ENCODE measurements around the gene ARHGEF37. TPM values are rescaled to one million over a fixed set of nuclear protein-coding genes. Genes with fewer than 3 reads are reported as not detected.

The ARHGEF37 gene
- total and polyA plus RNA-seq, 3 experiments from 2014 or later = 0.13 to 0.53 TPM; not detected in 1

DNA sequence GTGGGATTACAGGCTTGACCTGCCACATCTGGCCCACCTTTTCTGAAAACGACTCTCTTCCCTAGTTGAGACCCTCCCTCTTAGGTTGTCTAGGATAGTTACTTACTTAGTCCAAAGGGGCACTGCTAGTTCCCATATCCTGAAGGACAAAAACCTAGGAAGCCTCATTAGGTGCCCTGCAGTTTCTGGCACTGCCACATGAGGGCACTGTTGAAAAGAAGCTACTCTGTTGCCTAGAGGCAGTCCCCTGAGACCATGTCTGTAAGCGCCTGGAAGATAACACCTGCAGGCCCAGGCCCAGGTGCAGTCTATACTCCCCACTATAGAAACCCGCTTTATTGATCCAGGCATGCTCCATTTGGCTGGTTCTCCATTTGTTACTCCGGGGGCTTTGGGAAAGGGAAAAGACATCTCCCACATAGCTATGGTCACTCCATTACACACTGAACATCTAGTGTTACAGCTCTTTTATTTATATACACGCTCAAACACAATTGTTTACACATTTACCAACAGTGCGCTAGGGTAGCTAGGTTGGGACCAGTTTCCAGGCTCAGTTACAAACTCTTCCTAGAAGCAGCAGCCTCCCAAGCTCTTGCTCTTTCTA, 75.4 kb downstream of the ARHGEF37 start:
- Histone ChIP-seq H3K27ac (ENCODE audit: low read depth, low read length) (no peak overlapping the region), H3K4me1 (ENCODE audit: insufficient read depth, low read length) (no peaks in the 10 kb centered on the region), H3K4me3 (ENCODE audit: low read length) (no peak overlapping the region), H3K9me3 (ENCODE audit: low read length) (peaks cover 6% of the 10 kb centered on the region), H3K27me3 (ENCODE audit: insufficient read depth, low read length, poor library complexity, severe bottlenecking) (no peaks in the 10 kb centered on the region), H3K36me3 (ENCODE audit: insufficient read depth, low read length) (no peaks in the 10 kb centered on the region)
- peaks cover 3 to 13% (median 6%) of the 10 kb centered on the region in 5 donors for H3K9me3 Mint-ChIP-seq
- H3K27ac Mint-ChIP-seq = peak overlapping the region in 1 of 8 donors; percentile 74
- ChIA-PET POLR2A (no interaction called here), CTCF (interaction anchor here (0.7 kb wide), 1 partner anchor 11 kb away, joined by 3 read pairs; no protein-coding TSS in a partner anchor)
- H3K4me3 Mint-ChIP-seq = no peak overlapping the region
- peaks cover 0 to 7% (median 0%) of the 10 kb centered on the region in 3 donors for H3K36me3 Mint-ChIP-seq
- DNase-seq = no peak
- peaks cover 10 to 28% of the 10 kb centered on the region in 2 donors for H3K27me3 Mint-ChIP-seq
- H3K4me1 Mint-ChIP-seq = no peaks in the 10 kb centered on the region

GRCh38 chr5:149657324-149657723, 76.0 kb downstream of the ARHGEF37 start:
- no peak for DNase-seq
- CTCF ChIA-PET = interaction anchor here (0.7 kb wide), 1 partner anchor 10 kb away, joined by 3 read pairs; no protein-coding TSS in a partner anchor
- Histone ChIP-seq H3K4me3 (ENCODE audit: low read length) (no peak overlapping the region), H3K27me3 (ENCODE audit: insufficient read depth, low read length, poor library complexity, severe bottlenecking) (no peaks in the 10 kb centered on the region), H3K9me3 (ENCODE audit: low read length) (peaks cover 6% of the 10 kb centered on the region), H3K27ac (ENCODE audit: low read depth, low read length) (no peak overlapping the region), H3K36me3 (ENCODE audit: insufficient read depth, low read length) (no peaks in the 10 kb centered on the region), H3K4me1 (ENCODE audit: insufficient read depth, low read length) (no peaks in the 10 kb centered on the region)
- POLR2A ChIA-PET = no interaction called here
- Mint-ChIP-seq H3K27me3 (peaks cover 10 to 29% of the 10 kb centered on the region in 2 donors), H3K27ac (no peak overlapping the region), H3K36me3 (peaks cover 0 to 7% (median 0%) of the 10 kb centered on the region in 3 donors), H3K9me3 (peaks cover 3 to 13% (median 6%) of the 10 kb centered on the region in 5 donors), H3K4me3 (no peak overlapping the region), H3K4me1 (no peaks in the 10 kb centered on the region)

DNA sequence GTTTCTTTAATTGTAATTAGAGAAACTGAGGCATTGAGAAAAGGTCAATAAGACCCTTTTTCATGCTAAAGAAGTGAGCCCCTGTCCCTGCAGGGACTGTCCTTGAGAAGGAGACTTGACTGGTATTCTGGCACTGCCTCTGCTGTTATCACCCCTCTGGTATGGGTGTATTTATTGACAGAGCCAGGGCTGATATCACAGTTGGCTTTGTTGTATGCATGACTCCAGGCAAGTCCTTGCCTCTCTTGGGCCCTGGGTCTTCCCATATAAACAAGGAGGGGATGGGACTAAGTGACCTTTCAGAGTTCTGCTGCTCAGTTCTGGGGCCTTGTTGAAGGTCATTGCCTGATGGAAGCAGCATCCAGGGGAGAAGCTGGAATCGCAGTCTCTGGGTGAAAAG, 77.0 kb downstream of the ARHGEF37 start:
- H3K36me3 Mint-ChIP-seq = peaks cover 0 to 7% (median 0%) of the 10 kb centered on the region in 3 donors
- Histone ChIP-seq H3K27me3 (ENCODE audit: insufficient read depth, low read length, poor library complexity, severe bottlenecking) (no peaks in the 10 kb centered on the region), H3K9me3 (ENCODE audit: low read length) (peaks cover 6% of the 10 kb centered on the region), H3K4me3 (ENCODE audit: low read length) (no peak overlapping the region), H3K4me1 (ENCODE audit: insufficient read depth, low read length) (no peaks in the 10 kb centered on the region), H3K36me3 (ENCODE audit: insufficient read depth, low read length) (no peaks in the 10 kb centered on the region), H3K27ac (ENCODE audit: low read depth, low read length) (no peak overlapping the region)
- H3K27ac Mint-ChIP-seq = no peak overlapping the region
- no peaks in the 10 kb centered on the region for H3K4me1 Mint-ChIP-seq
- no peak overlapping the region for H3K4me3 Mint-ChIP-seq
- ChIA-PET CTCF (no interaction called here), POLR2A (no interaction called here)
- no peak for DNase-seq
- peaks cover 3 to 13% (median 6%) of the 10 kb centered on the region in 5 donors for H3K9me3 Mint-ChIP-seq
- peaks cover 10 to 29% of the 10 kb centered on the region in 2 donors for H3K27me3 Mint-ChIP-seq

GRCh38 chr5:149664083-149664482, 82.8 kb downstream of the ARHGEF37 start:
- Mint-ChIP-seq H3K4me1 (no peaks in the 10 kb centered on the region), H3K4me3 (no peak overlapping the region), H3K27me3 (peaks cover 2 to 33% of the 10 kb centered on the region in 2 donors), H3K27ac (no peak overlapping the region), H3K9me3 (peaks cover 6 to 36% (median 23%) of the 10 kb centered on the region in 5 donors), H3K36me3 (peaks cover 0 to 22% (median 0%) of the 10 kb centered on the region in 3 donors)
- H3K36me3 ChIP-seq (ENCODE audit: insufficient read depth, low read length) = no peaks in the 10 kb centered on the region
- no peak overlapping the region for H3K27ac ChIP-seq (ENCODE audit: low read depth, low read length)
- no peaks in the 10 kb centered on the region for H3K4me1 ChIP-seq (ENCODE audit: insufficient read depth, low read length)
- ChIA-PET POLR2A (no interaction called here), CTCF (no interaction called here)
- H3K9me3 ChIP-seq (ENCODE audit: low read length) = no peaks in the 10 kb centered on the region
- H3K27me3 ChIP-seq (ENCODE audit: insufficient read depth, low read length, poor library complexity, severe bottlenecking) = no peaks in the 10 kb centered on the region
- DNase-seq = no peak
- H3K4me3 ChIP-seq (ENCODE audit: low read length) = no peak overlapping the region

- CTCF ChIA-PET = interaction anchor here (0.7 kb wide), 1 partner anchor 27 kb away, joined by 3 read pairs; no protein-coding TSS in a partner anchor
- no peak overlapping the region for H3K27ac ChIP-seq (ENCODE audit: low read depth, low read length)
- H3K4me3 ChIP-seq (ENCODE audit: low read length) = no peak overlapping the region
- POLR2A ChIA-PET = no interaction called here
- Mint-ChIP-seq H3K27me3 (peaks cover 0 to 28% of the 10 kb centered on the region in 2 donors), H3K9me3 (peaks cover 6 to 38% (median 23%) of the 10 kb centered on the region in 5 donors), H3K4me3 (no peak overlapping the region), H3K36me3 (peaks cover 0 to 21% (median 0%) of the 10 kb centered on the region in 3 donors), H3K4me1 (no peaks in the 10 kb centered on the region), H3K27ac (no peak overlapping the region)
- no peak for DNase-seq
- no peaks in the 10 kb centered on the region for H3K4me1 ChIP-seq (ENCODE audit: insufficient read depth, low read length)
- no peaks in the 10 kb centered on the region for H3K36me3 ChIP-seq (ENCODE audit: insufficient read depth, low read length)
- no peaks in the 10 kb centered on the region for H3K9me3 ChIP-seq (ENCODE audit: low read length)
- no peaks in the 10 kb centered on the region for H3K27me3 ChIP-seq (ENCODE audit: insufficient read depth, low read length, poor library complexity, severe bottlenecking)
Observed at GRCh38 chr5:149664666-149665415, 83.5 kb downstream of the ARHGEF37 start.

DNA sequence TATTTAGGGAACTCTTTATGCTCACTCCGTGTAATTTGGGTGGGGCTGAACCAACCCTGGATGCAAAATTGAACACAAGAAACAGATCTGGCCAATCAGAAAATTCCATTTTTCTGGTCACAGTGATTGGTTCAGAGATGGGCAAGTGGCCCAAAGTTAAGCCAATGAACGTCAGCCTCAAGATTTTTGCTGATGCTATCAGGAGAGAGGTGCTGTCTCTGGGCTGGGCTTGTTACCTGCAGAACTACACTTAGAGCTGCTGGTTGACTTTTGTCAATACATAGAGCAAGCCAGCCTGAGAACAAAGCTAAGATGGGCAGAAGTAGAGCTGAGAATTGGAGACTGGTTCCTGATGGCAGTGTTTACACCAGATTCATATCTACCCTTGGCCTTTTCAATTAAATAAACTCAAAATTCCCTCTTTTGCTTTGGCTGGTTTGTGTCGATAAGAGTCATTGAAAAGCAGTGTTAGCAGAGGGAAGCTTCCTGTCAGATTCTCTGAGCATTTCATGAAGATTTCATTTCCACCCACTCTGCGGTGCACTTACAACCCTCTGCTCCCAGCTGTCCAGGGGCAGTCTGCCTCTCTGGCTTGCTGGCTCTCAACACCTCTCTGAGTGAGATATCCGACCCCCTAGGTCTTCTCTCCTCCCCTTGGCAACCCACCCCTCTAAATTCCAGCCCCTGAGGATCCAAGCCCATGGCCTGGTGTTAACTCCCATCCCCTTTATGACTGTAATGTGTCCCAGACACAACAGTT, 84.3 kb downstream of the ARHGEF37 start:
- POLR2A ChIA-PET = no interaction called here
- CTCF ChIA-PET = no interaction called here
- no peak overlapping the region for H3K4me3 Mint-ChIP-seq
- no peaks in the 10 kb centered on the region for H3K27me3 ChIP-seq (ENCODE audit: insufficient read depth, low read length, poor library complexity, severe bottlenecking)
- H3K36me3 Mint-ChIP-seq = peaks cover 0 to 21% (median 0%) of the 10 kb centered on the region in 3 donors
- no peaks in the 10 kb centered on the region for H3K36me3 ChIP-seq (ENCODE audit: insufficient read depth, low read length)
- H3K4me1 ChIP-seq (ENCODE audit: insufficient read depth, low read length) = no peaks in the 10 kb centered on the region
- no peak for DNase-seq
- H3K9me3 ChIP-seq (ENCODE audit: low read length) = no peaks in the 10 kb centered on the region
- H3K4me3 ChIP-seq (ENCODE audit: low read length) = no peak overlapping the region
- H3K9me3 Mint-ChIP-seq = peaks cover 6 to 38% (median 23%) of the 10 kb centered on the region in 5 donors
- H3K27me3 Mint-ChIP-seq = peaks cover 0 to 26% of the 10 kb centered on the region in 2 donors
- H3K4me1 Mint-ChIP-seq = no peaks in the 10 kb centered on the region
- H3K27ac ChIP-seq (ENCODE audit: low read depth, low read length) = no peak overlapping the region
- no peak overlapping the region for H3K27ac Mint-ChIP-seq

- Mint-ChIP-seq H3K4me1 (no peaks in the 10 kb centered on the region), H3K27me3 (peaks cover 0 to 23% of the 10 kb centered on the region in 2 donors), H3K27ac (no peak overlapping the region), H3K36me3 (peaks cover 0 to 21% (median 0%) of the 10 kb centered on the region in 3 donors), H3K4me3 (no peak overlapping the region), H3K9me3 (peaks cover 6 to 40% (median 23%) of the 10 kb centered on the region in 5 donors)
- Histone ChIP-seq H3K27me3 (ENCODE audit: insufficient read depth, low read length, poor library complexity, severe bottlenecking) (no peaks in the 10 kb centered on the region), H3K36me3 (ENCODE audit: insufficient read depth, low read length) (no peaks in the 10 kb centered on the region), H3K4me3 (ENCODE audit: low read length) (no peak overlapping the region), H3K9me3 (ENCODE audit: low read length) (no peaks in the 10 kb centered on the region), H3K27ac (ENCODE audit: low read depth, low read length) (peak overlapping the region; percentile 31), H3K4me1 (ENCODE audit: insufficient read depth, low read length) (no peaks in the 10 kb centered on the region)
- DNase-seq = no peak
- ChIA-PET POLR2A (no interaction called here), CTCF (interaction anchor here (1.0 to 2.7 kb wide), 2 partner anchors 163 to 168 kb away, joined by 3 to 11 read pairs; no protein-coding TSS in a partner anchor)
Observed at GRCh38 chr5:149666212-149666852, 85.0 kb downstream of the ARHGEF37 start.
